Liver (tissue), 9 donors: ENCODE data around the gene ATOH8. TPM values are rescaled to one million over a fixed set of nuclear protein-coding genes. Genes with fewer than 3 reads are reported as not detected.

Source experiments
- DNase-seq: peaks from one replicate; pipeline ENCODE4 v3.0.0-alpha.2; 2017; ENCODE audit warnings: low spot score
- H3K27ac ChIP-seq, 2 donors: one replicate each; pipeline ENCODE4 v1.7.0; 2013; ENCODE audit warnings: inconsistent platforms in 2 of 2, low read length in 2 of 2, control low read depth in 1 of 2, low read depth in 1 of 2, mild to moderate bottlenecking in 1 of 2
- H3K27me3 ChIP-seq, 4 donors: one replicate each; pipeline versions ENCODE4 v1.6.1 to v1.7.0; 2013; ENCODE audit warnings: low read length in 3 of 4, inconsistent platforms in 1 of 4, mild to moderate bottlenecking in 1 of 4, moderate library complexity in 1 of 4; ENCODE audit not compliant: control insufficient read depth in 4 of 4, insufficient read depth in 4 of 4
- H3K36me3 ChIP-seq, 4 donors: one replicate each; pipeline versions ENCODE4 v1.6.1 to v1.7.0; 2013; ENCODE audit warnings: low read length in 3 of 4, mild to moderate bottlenecking in 3 of 4, low read depth in 1 of 4, moderate library complexity in 1 of 4; ENCODE audit not compliant: control insufficient read depth in 4 of 4, insufficient read depth in 3 of 4
- H3K4me1 ChIP-seq, 4 donors: one replicate each; pipeline versions ENCODE4 v1.6.1 to v1.7.0; 2013; ENCODE audit warnings: low read length in 3 of 4, mild to moderate bottlenecking in 3 of 4, moderate library complexity in 1 of 4; ENCODE audit not compliant: control insufficient read depth in 4 of 4, insufficient read depth in 4 of 4
- H3K4me3 ChIP-seq, 3 donors: one replicate each; pipeline versions ENCODE4 v1.6.1 to v1.7.0; 2013; ENCODE audit warnings: low read length in 3 of 3, control low read depth in 1 of 3, low read depth in 1 of 3, mild to moderate bottlenecking in 1 of 3
- H3K9ac ChIP-seq, 2 donors: one replicate each; pipeline ENCODE4 v1.7.0; 2013; ENCODE audit warnings: low read length in 2 of 2, mild to moderate bottlenecking in 2 of 2, moderate library complexity in 2 of 2, control low read depth in 1 of 2, low read depth in 1 of 2
- H3K9me3 ChIP-seq, 4 donors: one replicate each; pipeline versions ENCODE4 v1.6.1 to v1.7.0; 2013; ENCODE audit warnings: low read length in 3 of 4; ENCODE audit not compliant: control insufficient read depth in 4 of 4
- EGR1 ChIP-seq, 2 donors: IDR thresholded peaks; 2 replicates each; pipeline ENCODE4 v1.6.1; 2016 to 2018; ENCODE audit warnings: antibody characterized with exemption in 2 of 2, low read depth in 2 of 2
- FOXA1 ChIP-seq: IDR thresholded peaks from 2 replicates; pipeline ENCODE4 v1.6.1; 2016; ENCODE audit warnings: antibody characterized with exemption
- FOXA2 ChIP-seq: IDR thresholded peaks from 2 replicates; pipeline ENCODE4 v1.6.1; 2016; ENCODE audit warnings: antibody characterized with exemption
- GABPA ChIP-seq, 2 donors: IDR thresholded peaks in 1 of 2; conservative IDR thresholded peaks in 1 of 2; 2 replicates each; pipeline ENCODE4 v1.6.1; 2016; ENCODE audit warnings: antibody characterized with exemption in 2 of 2, mild to moderate bottlenecking in 1 of 2, moderate library complexity in 1 of 2
- HNF4A ChIP-seq, 2 donors: conservative IDR thresholded peaks; 2 replicates each; pipeline ENCODE4 v1.6.1; 2016; ENCODE audit warnings: antibody characterized with exemption in 2 of 2, mild to moderate bottlenecking in 2 of 2
- JUND ChIP-seq, 2 donors: IDR thresholded peaks; 2 replicates each; pipeline ENCODE4 v1.6.1; 2016; ENCODE audit warnings: antibody characterized with exemption in 2 of 2
- NR2F2 ChIP-seq: IDR thresholded peaks from 2 replicates; pipeline ENCODE4 v1.6.1; 2016; ENCODE audit warnings: antibody characterized with exemption
- SP1 ChIP-seq: IDR thresholded peaks from 2 replicates; pipeline ENCODE4 v1.6.1; 2018; ENCODE audit warnings: antibody characterized with exemption, mild to moderate bottlenecking
- TAF1 ChIP-seq: conservative IDR thresholded peaks from 2 replicates; pipeline ENCODE4 v1.6.1; 2016; ENCODE audit warnings: antibody characterized with exemption, mild to moderate bottlenecking
- YY1 ChIP-seq: IDR thresholded peaks from 2 replicates; pipeline ENCODE4 v1.6.1; 2016; ENCODE audit warnings: antibody characterized with exemption, mild to moderate bottlenecking
- WGBS: extraction: QIAGEN DNeasy Blood & Tissue Kit; methylation state at CpG from one replicate; pipeline ENCODE4 v1.1.7; 2013; 5-methylcytosine and 5-hydroxymethylcytosine counted together
- polyA plus RNA-seq, 2 donors: library from polyadenylated mRNA; stranded (reverse) in 1 of 2; unstranded in 1 of 2; fragments of 200-250 nt in 1 of 2; fragments of >200 nt in 1 of 2; fragmentation: Nextera tagmentation in 1 of 2; extraction: Ambion mirVana in 1 of 2; gene quantifications; one replicate each; pipeline versions ENCODE4 v1.2.1 to v1.2.3, GENCODE V29; 2013 to 2015
- total RNA-seq, 2 donors: library from RNA; depleted of rRNA; stranded (reverse); fragments of >200 nt; gene quantifications; one replicate each; pipeline ENCODE4 v1.2.3, GENCODE V29; 2014
- TF ChIP-seq, protein P1 (sequence below): IDR thresholded peaks from 2 replicates; pipeline ENCODE4 v1.6.1; 2016; ENCODE audit warnings: antibody characterized with exemption
- TF ChIP-seq, protein P2 (sequence below): IDR thresholded peaks from 2 replicates; pipeline ENCODE4 v1.6.1; 2016; ENCODE audit warnings: antibody characterized with exemption
- TF ChIP-seq, protein P3 (sequence below): IDR thresholded peaks from 2 replicates; pipeline ENCODE4 v1.6.1; 2016; ENCODE audit warnings: antibody characterized with exemption
- TF ChIP-seq, protein P4 (sequence below): fragments of 150-350 bp; IDR thresholded peaks from 2 replicates; pipeline ENCODE4 v1.5.1; 2017; ENCODE audit warnings: improper control_type of control experiment, low read depth, low read length; ENCODE audit not compliant: missing input control
- donor health status: healthy.
- donor health status: healthy.
- donor health status: healthy.
- donor health status: healthy.
- donor health status: healthy.

The ATOH8 gene
- total and polyA plus RNA-seq, 4 donors, result 0.33 to 37.7 (median 26.8) TPM

DNA sequence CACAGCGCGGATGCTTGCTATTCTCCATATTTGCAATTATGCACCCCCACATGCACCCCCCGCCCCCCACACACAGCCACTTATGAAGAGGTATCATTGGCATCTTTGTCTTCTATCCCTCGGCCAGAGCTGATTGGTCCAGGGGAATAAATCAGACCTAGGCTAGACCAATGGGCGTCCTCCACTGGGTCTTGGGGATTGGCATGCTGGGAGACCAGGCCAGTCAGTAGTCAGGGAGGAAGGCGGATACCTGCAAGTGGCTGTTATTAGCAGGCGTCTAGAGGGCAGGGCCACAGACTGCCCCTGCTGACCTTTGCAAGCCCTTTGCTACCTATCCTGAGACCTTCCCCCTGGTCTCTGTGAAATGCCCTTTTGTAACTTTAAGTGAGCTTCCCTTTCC is 30.0 kb downstream of the ATOH8 start:
- no peak for TF ChIP-seq EGR1 (IDR thresholded peaks at IDR 0.05; ENCODE audit: low read depth in 2 of 2)
- TF ChIP-seq, protein P1, sequence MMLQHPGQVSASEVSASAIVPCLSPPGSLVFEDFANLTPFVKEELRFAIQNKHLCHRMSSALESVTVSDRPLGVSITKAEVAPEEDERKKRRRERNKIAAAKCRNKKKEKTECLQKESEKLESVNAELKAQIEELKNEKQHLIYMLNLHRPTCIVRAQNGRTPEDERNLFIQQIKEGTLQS, result no peak
- TF ChIP-seq YY1, result no peak
- Histone ChIP-seq H3K4me1 (peaks cover 2 to 31% (median 21%) of the 10 kb centered on the region in 4 donors), H3K9me3 (no peaks in the 10 kb centered on the region), H3K27ac (no peak overlapping the region), H3K36me3 (peaks cover 0 to 9% (median 3%) of the 10 kb centered on the region in 4 donors), H3K9ac (no peak overlapping the region), H3K4me3 (no peak overlapping the region), H3K27me3 (no peaks in the 10 kb centered on the region)
- no peak for DNase-seq
- WGBS, result 96% methylated on average over 7 of the region's 7 CpGs

DNA sequence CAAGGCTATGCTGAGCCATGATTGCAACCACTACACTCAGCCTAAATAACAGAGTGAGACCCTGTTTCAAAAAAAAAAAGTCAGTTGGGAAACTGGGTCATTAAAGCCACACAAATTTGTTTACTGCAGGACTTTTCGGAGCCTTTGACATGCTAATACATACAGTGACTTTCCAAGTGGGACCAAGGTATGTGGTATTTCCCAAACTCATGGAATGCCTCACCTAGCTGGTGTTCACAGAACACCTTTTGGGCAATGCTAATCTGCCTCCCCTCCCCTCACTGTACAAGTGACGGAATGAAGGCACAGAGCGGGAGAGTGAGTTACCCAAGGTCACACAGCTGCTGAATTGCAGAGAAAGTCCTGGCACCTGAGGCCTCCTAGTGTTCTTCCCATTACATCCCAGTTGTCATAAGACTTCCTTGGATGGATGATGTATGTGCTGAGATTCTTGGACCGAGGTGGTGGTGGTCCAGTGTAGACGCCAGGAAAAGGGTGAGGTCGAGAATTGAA is 30.7 kb downstream of the ATOH8 start:
- Histone ChIP-seq H3K36me3 (peaks cover 0 to 9% (median 3%) of the 10 kb centered on the region in 4 donors), H3K27ac (no peak overlapping the region), H3K27me3 (no peaks in the 10 kb centered on the region), H3K9ac (no peak overlapping the region), H3K4me1 (peaks cover 0 to 24% (median 14%) of the 10 kb centered on the region in 4 donors), H3K4me3 (no peak overlapping the region), H3K9me3 (no peaks in the 10 kb centered on the region)
- 96% methylated on average over 6 of the region's 6 CpGs for WGBS
- DNase-seq, result no peak
- TF ChIP-seq JUND (IDR thresholded peaks at IDR 0.05) (no peak), SP1 (no peak), EGR1 (IDR thresholded peaks at IDR 0.05; ENCODE audit: low read depth in 2 of 2) (no peak), GABPA (IDR thresholded peaks at IDR 0.05 in 1 of 2, conservative IDR thresholded peaks at IDR 0.05 in 1 of 2) (no peak), FOXA1 (no peak), HNF4A (conservative IDR thresholded peaks at IDR 0.05) (no peak), FOXA2 (no peak), TAF1 (no peak), NR2F2 (no peak)
- TF ChIP-seq, protein P2, sequence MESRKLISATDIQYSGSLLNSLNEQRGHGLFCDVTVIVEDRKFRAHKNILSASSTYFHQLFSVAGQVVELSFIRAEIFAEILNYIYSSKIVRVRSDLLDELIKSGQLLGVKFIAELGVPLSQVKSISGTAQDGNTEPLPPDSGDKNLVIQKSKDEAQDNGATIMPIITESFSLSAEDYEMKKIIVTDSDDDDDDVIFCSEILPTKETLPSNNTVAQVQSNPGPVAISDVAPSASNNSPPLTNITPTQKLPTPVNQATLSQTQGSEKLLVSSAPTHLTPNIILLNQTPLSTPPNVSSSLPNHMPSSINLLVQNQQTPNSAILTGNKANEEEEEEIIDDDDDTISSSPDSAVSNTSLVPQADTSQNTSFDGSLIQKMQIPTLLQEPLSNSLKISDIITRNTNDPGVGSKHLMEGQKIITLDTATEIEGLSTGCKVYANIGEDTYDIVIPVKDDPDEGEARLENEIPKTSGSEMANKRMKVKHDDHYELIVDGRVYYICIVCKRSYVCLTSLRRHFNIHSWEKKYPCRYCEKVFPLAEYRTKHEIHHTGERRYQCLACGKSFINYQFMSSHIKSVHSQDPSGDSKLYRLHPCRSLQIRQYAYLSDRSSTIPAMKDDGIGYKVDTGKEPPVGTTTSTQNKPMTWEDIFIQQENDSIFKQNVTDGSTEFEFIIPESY, result no peak
- TF ChIP-seq, protein P3, sequence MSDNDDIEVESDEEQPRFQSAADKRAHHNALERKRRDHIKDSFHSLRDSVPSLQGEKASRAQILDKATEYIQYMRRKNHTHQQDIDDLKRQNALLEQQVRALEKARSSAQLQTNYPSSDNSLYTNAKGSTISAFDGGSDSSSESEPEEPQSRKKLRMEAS, result no peak
- TF ChIP-seq, protein P4, sequence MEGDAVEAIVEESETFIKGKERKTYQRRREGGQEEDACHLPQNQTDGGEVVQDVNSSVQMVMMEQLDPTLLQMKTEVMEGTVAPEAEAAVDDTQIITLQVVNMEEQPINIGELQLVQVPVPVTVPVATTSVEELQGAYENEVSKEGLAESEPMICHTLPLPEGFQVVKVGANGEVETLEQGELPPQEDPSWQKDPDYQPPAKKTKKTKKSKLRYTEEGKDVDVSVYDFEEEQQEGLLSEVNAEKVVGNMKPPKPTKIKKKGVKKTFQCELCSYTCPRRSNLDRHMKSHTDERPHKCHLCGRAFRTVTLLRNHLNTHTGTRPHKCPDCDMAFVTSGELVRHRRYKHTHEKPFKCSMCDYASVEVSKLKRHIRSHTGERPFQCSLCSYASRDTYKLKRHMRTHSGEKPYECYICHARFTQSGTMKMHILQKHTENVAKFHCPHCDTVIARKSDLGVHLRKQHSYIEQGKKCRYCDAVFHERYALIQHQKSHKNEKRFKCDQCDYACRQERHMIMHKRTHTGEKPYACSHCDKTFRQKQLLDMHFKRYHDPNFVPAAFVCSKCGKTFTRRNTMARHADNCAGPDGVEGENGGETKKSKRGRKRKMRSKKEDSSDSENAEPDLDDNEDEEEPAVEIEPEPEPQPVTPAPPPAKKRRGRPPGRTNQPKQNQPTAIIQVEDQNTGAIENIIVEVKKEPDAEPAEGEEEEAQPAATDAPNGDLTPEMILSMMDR, result no peak
- TF ChIP-seq, protein P1, result no peak
